ENCODE data around the gene PTPRJ. TPM values are rescaled to one million over a fixed set of nuclear protein-coding genes. Genes with fewer than 3 reads are reported as not detected.

PTPRJ gene
- total RNA-seq, 1 experiment from 2014 or later, result 11.0 TPM

GRCh38 chr11:47955061-47955755 is 25.2 kb upstream of the PTPRJ start:
- no peaks in the 10 kb centered on the region for H3K36me3 Mint-ChIP-seq (ENCODE audit: insufficient read depth, unreplicated experiment)
- Histone ChIP-seq H3K36me3 (ENCODE audit: control insufficient read depth, insufficient read depth, low read length) (no peaks in the 10 kb centered on the region), H3K4me3 (ENCODE audit: low read depth, low read length) (no peak overlapping the region), H3K27me3 (replicated peaks; ENCODE audit: control insufficient read depth, insufficient read depth, low read length) (no peaks in the 10 kb centered on the region), H3K4me1 (no peaks in the 10 kb centered on the region), H3K9me3 (no peaks in the 10 kb centered on the region)
- H3K27me3 Mint-ChIP-seq (ENCODE audit: insufficient read depth, unreplicated experiment), result no peaks in the 10 kb centered on the region
- ChIA-PET POLR2A (interaction anchor here (0.6 kb wide), 2 partner anchors 19 to 25 kb away, joined by 4 to 10 read pairs; partner anchors contain the start of gene PTPRJ), CTCF (interaction anchor here (1.3 kb wide), 1 partner anchor 21 kb away, joined by 6 read pairs; no protein-coding TSS in a partner anchor)
- no TSS peak for BruUV-seq (replicated peaks)
- H3K4me1 Mint-ChIP-seq (ENCODE audit: low read depth, unreplicated experiment), result no peaks in the 10 kb centered on the region
- H3K27ac Mint-ChIP-seq (ENCODE audit: unreplicated experiment), result no peak overlapping the region
- H3K9me3 Mint-ChIP-seq (ENCODE audit: unreplicated experiment), result no peaks in the 10 kb centered on the region
- no peak for DNase-seq
- no peak for TF ChIP-seq CTCF (IDR thresholded peaks at IDR 0.05; ENCODE audit: insufficient read depth in 1 of 2, low read depth in 1 of 2, low read length in 1 of 2, severe bottlenecking in 1 of 2, unreplicated experiment in 1 of 2)
- H3K4me3 Mint-ChIP-seq (ENCODE audit: unreplicated experiment), result no peak overlapping the region
- intact Hi-C loops (cut with micrococcal nuclease; ENCODE audit: unreplicated experiment), result no loop called here

GRCh38 chr11:47960015-47960414 is 20.3 kb upstream of the PTPRJ start:
- Histone ChIP-seq H3K27me3 (replicated peaks; ENCODE audit: control insufficient read depth, insufficient read depth, low read length) (no peaks in the 10 kb centered on the region), H3K36me3 (ENCODE audit: control insufficient read depth, insufficient read depth, low read length) (no peaks in the 10 kb centered on the region), H3K9me3 (no peaks in the 10 kb centered on the region), H3K4me3 (ENCODE audit: low read depth, low read length) (no peak overlapping the region), H3K4me1 (no peaks in the 10 kb centered on the region)
- Mint-ChIP-seq H3K27ac (ENCODE audit: unreplicated experiment) (no peak overlapping the region), H3K36me3 (ENCODE audit: insufficient read depth, unreplicated experiment) (no peaks in the 10 kb centered on the region), H3K4me3 (ENCODE audit: unreplicated experiment) (no peak overlapping the region), H3K9me3 (ENCODE audit: unreplicated experiment) (no peaks in the 10 kb centered on the region), H3K27me3 (ENCODE audit: insufficient read depth, unreplicated experiment) (no peaks in the 10 kb centered on the region), H3K4me1 (ENCODE audit: low read depth, unreplicated experiment) (no peaks in the 10 kb centered on the region)
- CTCF ChIA-PET, result no interaction called here
- DNase-seq, result no peak
- POLR2A ChIA-PET, result no interaction called here
- intact Hi-C loops (cut with micrococcal nuclease; ENCODE audit: unreplicated experiment), result no loop called here
- no TSS peak for BruUV-seq (replicated peaks)
- TF ChIP-seq CTCF (IDR thresholded peaks at IDR 0.05; ENCODE audit: insufficient read depth in 1 of 2, low read depth in 1 of 2, low read length in 1 of 2, severe bottlenecking in 1 of 2, unreplicated experiment in 1 of 2), result no peak

GRCh38 chr11:47961383-47961782 is 19.0 kb upstream of the PTPRJ start:
- no peak overlapping the region for H3K4me3 ChIP-seq (ENCODE audit: low read depth, low read length)
- H3K27me3 ChIP-seq (replicated peaks; ENCODE audit: control insufficient read depth, insufficient read depth, low read length), result no peaks in the 10 kb centered on the region; the same call in 1 of the 2 replicates
- no TSS peak for BruUV-seq (replicated peaks)
- Mint-ChIP-seq H3K9me3 (ENCODE audit: unreplicated experiment) (no peaks in the 10 kb centered on the region), H3K4me1 (ENCODE audit: low read depth, unreplicated experiment) (no peaks in the 10 kb centered on the region), H3K36me3 (ENCODE audit: insufficient read depth, unreplicated experiment) (no peaks in the 10 kb centered on the region), H3K27ac (ENCODE audit: unreplicated experiment) (no peak overlapping the region), H3K4me3 (ENCODE audit: unreplicated experiment) (no peak overlapping the region), H3K27me3 (ENCODE audit: insufficient read depth, unreplicated experiment) (no peaks in the 10 kb centered on the region)
- ChIA-PET CTCF (no interaction called here), POLR2A (no interaction called here)
- H3K36me3 ChIP-seq (ENCODE audit: control insufficient read depth, insufficient read depth, low read length), result no peaks in the 10 kb centered on the region
- H3K9me3 ChIP-seq, result no peaks in the 10 kb centered on the region
- H3K4me1 ChIP-seq, result no peaks in the 10 kb centered on the region
- intact Hi-C loops (cut with micrococcal nuclease; ENCODE audit: unreplicated experiment), result no loop called here
- no peak for TF ChIP-seq CTCF (IDR thresholded peaks at IDR 0.05; ENCODE audit: insufficient read depth in 1 of 2, low read depth in 1 of 2, low read length in 1 of 2, severe bottlenecking in 1 of 2, unreplicated experiment in 1 of 2)
- DNase-seq, result no peak

Measured in Caco-2 (cell line).